B cell (primary cell): ENCODE measurements around the gene N4BP2L2. TPM values are rescaled to one million over a fixed set of nuclear protein-coding genes. Genes with fewer than 3 reads are reported as not detected.

Experiments used
- ATAC-seq: fragments of 200-7000 bp; cut with Tn5 transposase; one replicate; pipeline ENCODE4 v1.10.0; 2021; ENCODE audit warnings: low read depth, mild to moderate bottlenecking, moderate number of reproducible peaks, moderate library complexity
- CTCF ChIA-PET: fragments of 350-600 bp; sonication (Branson Sonifier 250); formaldehyde crosslinking; loops from one replicate; lab custom pipeline; 2021; ENCODE audit warnings: antibody characterized with exemption, inconsistent platforms; lab: Charles Lee
- POLR2A ChIA-PET: fragments of 350-600 bp; sonication (Branson Sonifier 250); formaldehyde crosslinking; loops from one replicate; lab custom pipeline; 2021; ENCODE audit warnings: antibody characterized with exemption; lab: Charles Lee
- DNase-seq: peaks from one replicate; pipeline ENCODE4 v3.0.0; 2013
- H2AFZ ChIP-seq: 2 replicates; pipeline ENCODE4 v1.6.1; 2012; ENCODE audit warnings: mild to moderate bottlenecking, low read depth, low read length; ENCODE audit not compliant: insufficient read depth, poor library complexity, severe bottlenecking
- H3K27ac ChIP-seq, 2 donors: 1 replicate in 1 of 2; 2 replicates in 1 of 2; pipeline ENCODE4 v1.5.1; 2012 to 2013; ENCODE audit warnings: low read length in 2 of 2, mild to moderate bottlenecking in 2 of 2, moderate library complexity in 1 of 2
- H3K27me3 ChIP-seq, 4 experiments: fragments of 200-600 bp in 1 of 4; sonication (generic) in 1 of 4; replicated peaks in 1 of 4; 1 replicate in 2 of 4; 2 replicates in 2 of 4; pipeline versions ENCODE4 v1.6.1 to v1.7.0; 2013 to 2016; ENCODE audit warnings: low read length in 3 of 4, mild to moderate bottlenecking in 2 of 4, mixed read lengths in 1 of 4, moderate library complexity in 1 of 4; ENCODE audit not compliant: insufficient read depth in 4 of 4, control insufficient read depth in 3 of 4; ENCODE audit errors: control extremely low read depth in 1 of 4
- H3K36me3 ChIP-seq, 2 experiments: replicated peaks in 1 of 2; 1 replicate in 1 of 2; 2 replicates in 1 of 2; pipeline versions ENCODE4 v1.6.1 to v1.7.1; 2013; ENCODE audit warnings: low read length in 1 of 2; ENCODE audit not compliant: insufficient read depth in 2 of 2, control insufficient read depth in 1 of 2; ENCODE audit errors: control extremely low read depth in 1 of 2, extremely low read depth in 1 of 2
- H3K4me1 ChIP-seq, 2 donors: fragments of 200-600 bp in 1 of 2; sonication (generic) in 1 of 2; 1 replicate in 1 of 2; 2 replicates in 1 of 2; pipeline versions ENCODE4 v1.5.1 to v1.6.1; 2013 to 2017; ENCODE audit warnings: low read length in 2 of 2; ENCODE audit not compliant: control insufficient read depth in 2 of 2, insufficient read depth in 2 of 2
- H3K4me2 ChIP-seq: replicated peaks from 2 replicates; pipeline ENCODE3; 2012; ENCODE audit warnings: mild to moderate bottlenecking, low read depth, low read length; ENCODE audit not compliant: poor library complexity, severe bottlenecking
- H3K4me3 ChIP-seq, 5 experiments: fragments of 200-600 bp in 1 of 5; sonication (generic) in 1 of 5; 1 replicate in 3 of 5; 2 replicates in 2 of 5; pipeline versions ENCODE4 v1.5.1 to v1.7.0; 2011 to 2016; ENCODE audit warnings: low read length in 4 of 5, mild to moderate bottlenecking in 4 of 5, low read depth in 2 of 5, control low read depth in 1 of 5, moderate library complexity in 1 of 5; ENCODE audit not compliant: insufficient read depth in 1 of 5; ENCODE audit errors: control extremely low read depth in 1 of 5, extremely low read depth in 1 of 5
- H3K79me2 ChIP-seq: fragments of 200-600 bp; sonication (generic); one replicate; pipeline ENCODE4 v1.6.0; 2016; ENCODE audit warnings: low read length; ENCODE audit not compliant: control insufficient read depth, insufficient read depth
- H3K9ac ChIP-seq: fragments of 200-600 bp; sonication (generic); 2 replicates; pipeline ENCODE4 v1.6.1; 2017; ENCODE audit warnings: mild to moderate bottlenecking, low read length, moderate library complexity
- H3K9me3 ChIP-seq, 3 donors: one replicate each; pipeline versions ENCODE4 v1.6.1 to v1.7.1; 2013; ENCODE audit warnings: low read length in 2 of 3; ENCODE audit not compliant: control insufficient read depth in 2 of 3, insufficient read depth in 1 of 3; ENCODE audit errors: control extremely low read depth in 1 of 3
- H4K20me1 ChIP-seq: 2 replicates; pipeline ENCODE4 v1.6.0; 2012; ENCODE audit warnings: mild to moderate bottlenecking, low read length; ENCODE audit not compliant: insufficient read depth, control insufficient read depth, poor library complexity, severe bottlenecking
- H3K27ac Mint-ChIP-seq: one replicate; pipeline ENCODE4 v1.8.0; 2021; ENCODE audit warnings: mixed read lengths
- H3K27me3 Mint-ChIP-seq: one replicate; pipeline ENCODE4 v1.8.0; 2021; ENCODE audit warnings: mixed read lengths
- H3K4me1 Mint-ChIP-seq: one replicate; pipeline ENCODE4 v1.8.0; 2021; ENCODE audit warnings: mixed read lengths
- H3K4me3 Mint-ChIP-seq: one replicate; pipeline ENCODE4 v1.8.0; 2021; ENCODE audit warnings: mixed read lengths
- H3K9me3 Mint-ChIP-seq: one replicate; pipeline ENCODE4 v1.8.0; 2022; ENCODE audit warnings: mixed read lengths; ENCODE audit not compliant: insufficient read depth
- EZH2 ChIP-seq: IDR thresholded peaks from 2 replicates; pipeline ENCODE4 v1.6.1; 2012; ENCODE audit warnings: borderline replicate concordance, low read depth, mild to moderate bottlenecking, moderate library complexity, low read length; ENCODE audit not compliant: insufficient read depth, poor library complexity, severe bottlenecking
- WGBS: methylation state at CpG from one replicate; pipeline ENCODE4 v1.1.5; 2013; ENCODE audit warnings: missing lambda C conversion rate; ENCODE audit not compliant: insufficient coverage; 5-methylcytosine and 5-hydroxymethylcytosine counted together
- intact Hi-C: fragments of 100-400 bp; cut with micrococcal nuclease; formaldehyde crosslinking; loops from one replicate; pipeline ENCODE4 v1.10.0; 2022
- polyA plus RNA-seq: library from polyadenylated mRNA; depleted of rRNA; stranded (reverse); fragments of >200 nt; gene quantifications from 2 replicates; pipeline ENCODE4 v1.2.3, GENCODE V29; 2012
- total RNA-seq, 2 donors: library from RNA; stranded (reverse); fragments of 120-200 nt in 1 of 2; gene quantifications; 1 replicate in 1 of 2; 2 replicates in 1 of 2; pipeline versions ENCODE4 v1.2.3 to v1.2.4, GENCODE V29; 2013 to 2022
- TF ChIP-seq, protein P1 (sequence below): fragments of 200-600 bp; IDR thresholded peaks from one replicate; pipeline ENCODE4 v1.8.0; 2022; ENCODE audit warnings: antibody characterized with exemption, mild to moderate bottlenecking

The N4BP2L2 gene
- total and polyA plus RNA-seq, 2 donors (not counting 1 experiment from before 2014, with no cell fraction given), result 63.9 to 239 TPM

DNA sequence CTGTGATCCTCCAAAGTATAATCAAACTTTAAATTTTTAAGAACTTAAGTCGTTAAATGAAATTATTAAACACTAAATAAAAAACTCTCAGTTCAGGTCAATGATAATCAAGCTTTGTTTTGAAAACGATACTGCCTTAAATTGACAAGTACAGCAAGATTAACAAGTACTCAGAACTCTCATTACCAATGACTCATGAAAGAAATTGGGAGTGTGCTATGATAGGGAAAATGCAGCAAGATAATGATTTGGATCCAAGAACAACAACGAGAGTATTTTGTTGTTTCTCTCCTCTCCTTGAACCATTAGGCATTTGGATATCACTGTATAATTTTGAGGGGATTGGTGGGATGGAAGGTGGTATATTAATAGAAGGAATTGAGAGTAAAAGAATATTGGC, 10.2 kb downstream of the N4BP2L2 start:
- POLR2A ChIA-PET, result no interaction called here
- intact Hi-C loops, result no loop called here
- Histone ChIP-seq H3K9ac (no peak overlapping the region), H3K36me3 (peaks cover 3 to 7% of the 10 kb centered on the region in 2 experiments), H3K27ac (no peak overlapping the region), H3K4me1 (peaks cover 14 to 21% of the 10 kb centered on the region in 2 donors), H3K27me3 (no peaks in the 10 kb centered on the region), H4K20me1 (peaks cover 18% of the 10 kb centered on the region), H3K4me3 (no peak overlapping the region), H3K79me2 (peaks cover 67% of the 10 kb centered on the region), H3K9me3 (no peaks in the 10 kb centered on the region), H3K4me2 (no peak overlapping the region), H2AFZ (no peak overlapping the region)
- no peak for ATAC-seq
- TF ChIP-seq, protein P1, sequence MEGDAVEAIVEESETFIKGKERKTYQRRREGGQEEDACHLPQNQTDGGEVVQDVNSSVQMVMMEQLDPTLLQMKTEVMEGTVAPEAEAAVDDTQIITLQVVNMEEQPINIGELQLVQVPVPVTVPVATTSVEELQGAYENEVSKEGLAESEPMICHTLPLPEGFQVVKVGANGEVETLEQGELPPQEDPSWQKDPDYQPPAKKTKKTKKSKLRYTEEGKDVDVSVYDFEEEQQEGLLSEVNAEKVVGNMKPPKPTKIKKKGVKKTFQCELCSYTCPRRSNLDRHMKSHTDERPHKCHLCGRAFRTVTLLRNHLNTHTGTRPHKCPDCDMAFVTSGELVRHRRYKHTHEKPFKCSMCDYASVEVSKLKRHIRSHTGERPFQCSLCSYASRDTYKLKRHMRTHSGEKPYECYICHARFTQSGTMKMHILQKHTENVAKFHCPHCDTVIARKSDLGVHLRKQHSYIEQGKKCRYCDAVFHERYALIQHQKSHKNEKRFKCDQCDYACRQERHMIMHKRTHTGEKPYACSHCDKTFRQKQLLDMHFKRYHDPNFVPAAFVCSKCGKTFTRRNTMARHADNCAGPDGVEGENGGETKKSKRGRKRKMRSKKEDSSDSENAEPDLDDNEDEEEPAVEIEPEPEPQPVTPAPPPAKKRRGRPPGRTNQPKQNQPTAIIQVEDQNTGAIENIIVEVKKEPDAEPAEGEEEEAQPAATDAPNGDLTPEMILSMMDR, result no peak
- no peak for TF ChIP-seq EZH2
- no peak overlapping the region for H3K27ac Mint-ChIP-seq
- WGBS, result no CpG with 5 or more reads among the region's 3 CpGs
- H3K4me3 Mint-ChIP-seq, result no peak overlapping the region
- CTCF ChIA-PET, result interaction anchor here (1.5 kb wide), 1 partner anchor 54 kb away, joined by 5 read pairs; no protein-coding TSS in a partner anchor
- H3K9me3 Mint-ChIP-seq, result no peaks in the 10 kb centered on the region
- DNase-seq, result no peak
- H3K4me1 Mint-ChIP-seq, result peaks cover 43% of the 10 kb centered on the region
- H3K27me3 Mint-ChIP-seq, result no peaks in the 10 kb centered on the region

DNA sequence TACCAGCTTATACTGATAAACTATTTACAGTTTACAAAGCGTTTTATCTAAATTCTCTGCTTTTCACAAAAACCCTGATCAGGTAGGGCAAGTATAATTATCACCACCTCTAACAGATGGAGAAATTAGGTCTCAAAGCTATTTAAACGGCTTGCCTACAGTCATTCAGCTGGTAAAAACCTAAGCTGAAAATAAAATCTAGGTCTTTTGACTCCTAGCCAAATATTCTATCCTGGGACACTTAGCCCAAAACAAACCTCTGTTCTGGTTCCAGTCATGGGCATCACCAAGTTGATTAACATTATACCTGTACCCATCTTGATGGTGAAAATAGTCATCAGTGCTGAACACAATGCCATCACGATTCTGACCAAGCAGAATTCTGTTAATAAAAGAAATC, 11.4 kb downstream of the N4BP2L2 start:
- ATAC-seq (no peak), DNase-seq (no peak)
- no peak overlapping the region for H3K9ac ChIP-seq
- WGBS, result 100% methylated on average over 1 of the region's 3 CpGs
- H3K36me3 ChIP-seq, result peaks cover 3 to 7% of the 10 kb centered on the region in 2 experiments
- no peak overlapping the region for H3K27ac Mint-ChIP-seq
- TF ChIP-seq EZH2, result no peak
- TF ChIP-seq, protein P1, result no peak
- peaks cover 35% of the 10 kb centered on the region for H3K4me1 Mint-ChIP-seq
- no peak overlapping the region for H2AFZ ChIP-seq
- no peaks in the 10 kb centered on the region for H3K27me3 ChIP-seq
- no peaks in the 10 kb centered on the region for H3K27me3 Mint-ChIP-seq
- H4K20me1 ChIP-seq, result peaks cover 18% of the 10 kb centered on the region
- H3K4me1 ChIP-seq, result peaks cover 14 to 20% of the 10 kb centered on the region in 2 donors
- CTCF ChIA-PET, result interaction anchor here (0.7 to 1.5 kb wide), 3 partner anchors 27 to 63 kb away, joined by 3 to 9 read pairs (median 5); no protein-coding TSS in a partner anchor
- intact Hi-C loops, result no loop called here
- no peak overlapping the region for H3K4me2 ChIP-seq
- POLR2A ChIA-PET, result no interaction called here
- H3K4me3 Mint-ChIP-seq, result no peak overlapping the region
- H3K79me2 ChIP-seq, result peaks cover 59% of the 10 kb centered on the region
- no peak overlapping the region for H3K4me3 ChIP-seq
- H3K27ac ChIP-seq, result no peak overlapping the region
- H3K9me3 Mint-ChIP-seq, result no peaks in the 10 kb centered on the region
- no peaks in the 10 kb centered on the region for H3K9me3 ChIP-seq
